ENCODE results near the gene ST14. TPM values are rescaled to one million over a fixed set of nuclear protein-coding genes. Genes with fewer than 3 reads are reported as not detected.
A peak's percentile ranks its signal among the peaks of the same experiment; 100 is the strongest.

Gene ST14
- total and polyA plus RNA-seq, 10 of the 15 experiments (the other 5 are each of a cell fraction or from before 2014, with no cell fraction given) = 0.02 to 3.9 (median 0.73) TPM; not detected in 2

GRCh38 chr11:130181295-130182272 lies 22.0 kb downstream of the ST14 start (continued):
- TF ChIP-seq STAT1 (conservative IDR thresholded peaks at IDR 0.05) = no peak
- peak; percentile 38 to 51; a peak in 2 of 4 replicates for TF ChIP-seq IKZF2 (IDR thresholded peaks at IDR 0.05)
- no peak for TF ChIP-seq ZNF384 (IDR thresholded peaks at IDR 0.05; ENCODE audit: borderline replicate concordance, low read depth, low read length)
- TF ChIP-seq RB1 (IDR thresholded peaks at IDR 0.05; ENCODE audit: borderline replicate concordance) = no peak
- TF ChIP-seq SKIL (IDR thresholded peaks at IDR 0.05; ENCODE audit: low read depth, poor library complexity, severe bottlenecking) = no peak
- TF ChIP-seq NR2C2 (IDR thresholded peaks at IDR 0.05; ENCODE audit: borderline replicate concordance, control insufficient read depth, insufficient read length, low read depth) = no peak
- TF ChIP-seq HDGF (IDR thresholded peaks at IDR 0.05) = no peak
- TF ChIP-seq NBN (IDR thresholded peaks at IDR 0.05) = no peak
- no peak for TF ChIP-seq SMAD5 (IDR thresholded peaks at IDR 0.05; ENCODE audit: low read depth)
- no peak for TF ChIP-seq USF1 (IDR thresholded peaks at IDR 0.05; ENCODE audit: borderline replicate concordance, extremely low read length, insufficient read depth, low read depth, low read length)
- 0 out of 2 replicates have a peak, but pooled peaks have one; percentile 12 for TF ChIP-seq MTA2 (IDR thresholded peaks at IDR 0.05; ENCODE audit: low read depth)
- no peak for TF ChIP-seq BHLHE40 (IDR thresholded peaks at IDR 0.05; ENCODE audit: borderline replicate concordance in 1 of 2, low read depth in 2 of 2, low read length in 1 of 2)
- no peak for TF ChIP-seq ZBTB40 (IDR thresholded peaks at IDR 0.05; ENCODE audit: borderline replicate concordance)
- TF ChIP-seq ZNF217 (IDR thresholded peaks at IDR 0.05) = no peak
- TF ChIP-seq TCF3 (IDR thresholded peaks at IDR 0.05; ENCODE audit: borderline replicate concordance, insufficient read depth, low read depth, low read length) = 0 out of 2 replicates have a peak, but pooled peaks have one; percentile 19

All from GM12878 (cell line).